Spinal cord (tissue), 10 donors: Measurements from ENCODE around the gene DLK2. TPM values are rescaled to one million over a fixed set of nuclear protein-coding genes. Genes with fewer than 3 reads are reported as not detected.
A peak's percentile ranks its signal among the peaks of the same experiment; 100 is the strongest.
"Not testable (repeated sequence)": the region's sequence is repeated elsewhere in the genome, so short reads cannot be mapped to it uniquely, and the experiment has no call there.

Experiments
- DNase-seq, 6 donors: peaks; one replicate each; pipeline versions ENCODE4 v3.0.0 to v3.0.0-alpha.2; 2013 to 2015; ENCODE audit warnings: low spot score in 6 of 6, low read depth in 4 of 6
- H3K27ac ChIP-seq: one replicate; pipeline ENCODE4 v1.5.1; 2013; ENCODE audit warnings: low read depth, low read length, control low read depth
- H3K27me3 ChIP-seq: one replicate; pipeline ENCODE4 v1.6.1; 2013; ENCODE audit warnings: low read length; ENCODE audit not compliant: control insufficient read depth, insufficient read depth
- H3K36me3 ChIP-seq: one replicate; pipeline ENCODE4 v1.6.1; 2013; ENCODE audit warnings: low read length; ENCODE audit not compliant: control insufficient read depth, insufficient read depth
- H3K4me1 ChIP-seq: one replicate; pipeline ENCODE4 v1.6.1; 2013; ENCODE audit warnings: low read length; ENCODE audit not compliant: control insufficient read depth, insufficient read depth
- H3K4me3 ChIP-seq: one replicate; pipeline ENCODE4 v1.5.1; 2013; ENCODE audit warnings: low read depth, low read length, control low read depth
- H3K9me3 ChIP-seq: one replicate; pipeline ENCODE4 v1.6.1; 2013; ENCODE audit warnings: low read length; ENCODE audit not compliant: control insufficient read depth, insufficient read depth
- WGBS: methylation state at CpG from one replicate; pipeline ENCODE4 v1.1.5; 2013; ENCODE audit warnings: missing lambda C conversion rate; ENCODE audit not compliant: insufficient coverage; 5-methylcytosine and 5-hydroxymethylcytosine counted together
- long read RNA-seq, 4 donors: transcript quantifications; one replicate each; lab custom pipeline, GENCODE V29; 2026
- polyA plus RNA-seq, 2 donors: library from polyadenylated mRNA; unstranded; fragments of 120-200 nt; gene quantifications; one replicate each; pipeline ENCODE4 v1.2.1, GENCODE V29; 2013; ENCODE audit not compliant: insufficient read length in 2 of 2
- total RNA-seq, 2 donors: library from RNA; depleted of rRNA in 1 of 2; stranded (reverse); fragments of 120-200 nt in 1 of 2; fragments of >200 nt in 1 of 2; gene quantifications; one replicate each; pipeline versions ENCODE4 v1.2.3 to v1.2.4, GENCODE V29; 2013 to 2014
- donor health status: healthy.

The DLK2 gene
- total RNA-seq: 1 to 10 TPM; 3.5 to 4.1 TPM
- polyA plus RNA-seq: 10 to 100 TPM; 13.6 to 14.5 TPM
- long read RNA-seq, donor 1, partial matches to known transcripts: 24 of 32 reads
- long read RNA-seq, donor 1, other reads (novel, unspliced or antisense): 0 of 32 reads
- long read RNA-seq, donor 2, partial matches to known transcripts: 0 of 1 reads
- long read RNA-seq, donor 2, other reads (novel, unspliced or antisense): 0 of 1 reads
- long read RNA-seq, donor 3, partial matches to known transcripts: 7 of 10 reads
- long read RNA-seq, donor 3, other reads (novel, unspliced or antisense): 0 of 10 reads
- long read RNA-seq, donor 4: 0 reads

- WGBS: 5% methylated on average over 29 of the region's 55 CpGs
- DNase-seq: peak in 3 of 6 donors; percentile 33 to 92 (median 76)
- Histone ChIP-seq H3K9me3 (no peaks in the 10 kb centered on the region), H3K4me1 (peaks cover 22% of the 10 kb centered on the region), H3K4me3 (peak within 1 kb of the TSS; percentile 54), H3K36me3 (peaks cover 17% of the 10 kb centered on the region), H3K27me3 (peaks cover 10% of the 10 kb centered on the region), H3K27ac (no peak within 1 kb of the TSS)
These were observed at the start of gene DLK2 for GRCh38 chr6:43455531-43456428. Gene DLK2 (minus strand): TSS chr6:43455548. CDS start chr6:43454825, 723 bp downstream.

GRCh38 chr6:43503443-43503842 lies 48.1 kb upstream of the DLK2 start:
- Histone ChIP-seq H3K9me3 (no peaks in the 10 kb centered on the region), H3K4me3 (no peak overlapping the region), H3K36me3 (peaks cover 80% of the 10 kb centered on the region), H3K27ac (no peak overlapping the region), H3K27me3 (no peaks in the 10 kb centered on the region), H3K4me1 (peaks cover 49% of the 10 kb centered on the region)
- WGBS: 93% methylated on average over 8 of the region's 8 CpGs
- DNase-seq: no peak

GRCh38 chr6:43502666-43503065 lies 47.3 kb upstream of the DLK2 start:
- no peak overlapping the region for H3K27ac ChIP-seq
- H3K4me1 ChIP-seq: peaks cover 43% of the 10 kb centered on the region
- WGBS: 98% methylated on average over 2 of the region's 4 CpGs

GRCh38 chr6:43500921-43501320 lies 45.6 kb upstream of the DLK2 start:
- H3K36me3 ChIP-seq: peaks cover 83% of the 10 kb centered on the region
- 78% methylated on average over 1 of the region's 3 CpGs for WGBS
- no peak overlapping the region for H3K27ac ChIP-seq
- no peaks in the 10 kb centered on the region for H3K9me3 ChIP-seq
- H3K4me3 ChIP-seq: no peak overlapping the region
- H3K27me3 ChIP-seq: no peaks in the 10 kb centered on the region
- H3K4me1 ChIP-seq: peaks cover 40% of the 10 kb centered on the region
- no peak for DNase-seq

More at GRCh38 chr6:43502666-43503065, 47.3 kb upstream of the DLK2 start:
- no peak for DNase-seq
- no peaks in the 10 kb centered on the region for H3K9me3 ChIP-seq
- H3K36me3 ChIP-seq: peaks cover 84% of the 10 kb centered on the region
- no peak overlapping the region for H3K4me3 ChIP-seq
- no peaks in the 10 kb centered on the region for H3K27me3 ChIP-seq

GRCh38 chr6:43499028-43499815 lies 43.9 kb upstream of the DLK2 start:
- 81% methylated on average over 11 of the region's 12 CpGs for WGBS
- H3K27me3 ChIP-seq: no peaks in the 10 kb centered on the region
- peak in 2 of 6 donors; percentile 11 to 64 for DNase-seq
- H3K4me3 ChIP-seq: no peak overlapping the region
- peaks cover 74% of the 10 kb centered on the region for H3K36me3 ChIP-seq
- H3K9me3 ChIP-seq: no peaks in the 10 kb centered on the region
- H3K27ac ChIP-seq: peak overlapping the region; percentile 37
- peaks cover 56% of the 10 kb centered on the region for H3K4me1 ChIP-seq

- H3K4me3 ChIP-seq, DNase-seq, H3K9me3 ChIP-seq, H3K27me3 ChIP-seq, H3K27ac ChIP-seq: not testable (repeated sequence)
- 92% methylated on average over 5 of the region's 5 CpGs for WGBS
- peaks cover 64% of the 10 kb centered on the region for H3K4me1 ChIP-seq
- H3K36me3 ChIP-seq: peaks cover 66% of the 10 kb centered on the region
These were observed 42.9 kb upstream of the DLK2 start for GRCh38 chr6:43498291-43498690.

GRCh38 chr6:43497689-43498088 lies 42.3 kb upstream of the DLK2 start:
- H3K4me1 ChIP-seq: peaks cover 61% of the 10 kb centered on the region
- no peak overlapping the region for H3K4me3 ChIP-seq
- H3K27ac ChIP-seq: no peak overlapping the region
- H3K9me3 ChIP-seq: no peaks in the 10 kb centered on the region
- H3K27me3 ChIP-seq: no peaks in the 10 kb centered on the region
- DNase-seq: no peak
- H3K36me3 ChIP-seq: peaks cover 60% of the 10 kb centered on the region
- WGBS: 88% methylated on average over 12 of the region's 12 CpGs

GRCh38 chr6:43497129-43497396 lies 41.7 kb upstream of the DLK2 start:
- no peak overlapping the region for H3K27ac ChIP-seq
- 100% methylated on average over 1 of the region's 6 CpGs for WGBS
- H3K4me1 ChIP-seq: peaks cover 62% of the 10 kb centered on the region
- no peak overlapping the region for H3K4me3 ChIP-seq
- peaks cover 54% of the 10 kb centered on the region for H3K36me3 ChIP-seq
- no peaks in the 10 kb centered on the region for H3K9me3 ChIP-seq
- no peak for DNase-seq
- H3K27me3 ChIP-seq: no peaks in the 10 kb centered on the region

GRCh38 chr6:43496370-43497128 lies 41.2 kb upstream of the DLK2 start:
- H3K4me1 ChIP-seq: peaks cover 66% of the 10 kb centered on the region
- 45% methylated on average over 11 of the region's 18 CpGs for WGBS

More at GRCh38 chr6:43496370-43497128, 41.2 kb upstream of the DLK2 start:
- Histone ChIP-seq H3K4me3 (no peak overlapping the region), H3K9me3 (no peaks in the 10 kb centered on the region), H3K27ac (no peak overlapping the region), H3K27me3 (no peaks in the 10 kb centered on the region), H3K36me3 (peaks cover 49% of the 10 kb centered on the region)
- DNase-seq: no peak
